Posterior cingulate gyrus (tissue), 11 donors: ENCODE measurements around the gene TCF19.
"Not testable (repeated sequence)": the region's sequence is repeated elsewhere in the genome, so short reads cannot be mapped to it uniquely, and the experiment has no call there.

ENCODE experiments used
- DNase-seq, 10 donors: peaks; one replicate each; pipeline versions ENCODE4 v3.0.0 to v3.0.0-alpha.2; 2020 to 2021; ENCODE audit warnings: mixed read lengths in 3 of 10
- intact Hi-C: fragments of 100-400 bp; cut with DNase I; formaldehyde crosslinking; loops from one replicate; pipeline ENCODE4 v1.15.1; 2023

Gene TCF19

DNA sequence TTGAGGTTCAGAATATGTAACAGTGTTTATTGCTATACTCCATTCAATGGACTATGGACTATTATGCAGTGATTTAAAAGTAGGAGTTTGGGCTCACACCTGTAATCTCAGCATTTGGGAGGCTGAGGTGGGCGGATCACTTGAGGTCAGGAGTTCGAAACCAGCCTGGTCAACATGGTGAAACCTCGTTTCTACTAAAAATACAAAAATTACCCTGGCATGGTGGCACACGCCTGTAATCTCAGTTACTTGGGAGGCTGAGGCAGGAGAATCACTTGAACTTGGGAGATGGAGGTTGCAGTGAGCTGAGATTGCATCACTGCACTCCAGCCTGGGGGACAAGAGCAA, 40.7 kb downstream of the TCF19 start:
- not testable (repeated sequence) for DNase-seq
- intact Hi-C loops, result loop anchor here (5.0 kb wide), 2 partner anchors 42 to 73 kb away; partner anchors contain the start of genes CCHCR1, HLA-C and TCF19

DNA sequence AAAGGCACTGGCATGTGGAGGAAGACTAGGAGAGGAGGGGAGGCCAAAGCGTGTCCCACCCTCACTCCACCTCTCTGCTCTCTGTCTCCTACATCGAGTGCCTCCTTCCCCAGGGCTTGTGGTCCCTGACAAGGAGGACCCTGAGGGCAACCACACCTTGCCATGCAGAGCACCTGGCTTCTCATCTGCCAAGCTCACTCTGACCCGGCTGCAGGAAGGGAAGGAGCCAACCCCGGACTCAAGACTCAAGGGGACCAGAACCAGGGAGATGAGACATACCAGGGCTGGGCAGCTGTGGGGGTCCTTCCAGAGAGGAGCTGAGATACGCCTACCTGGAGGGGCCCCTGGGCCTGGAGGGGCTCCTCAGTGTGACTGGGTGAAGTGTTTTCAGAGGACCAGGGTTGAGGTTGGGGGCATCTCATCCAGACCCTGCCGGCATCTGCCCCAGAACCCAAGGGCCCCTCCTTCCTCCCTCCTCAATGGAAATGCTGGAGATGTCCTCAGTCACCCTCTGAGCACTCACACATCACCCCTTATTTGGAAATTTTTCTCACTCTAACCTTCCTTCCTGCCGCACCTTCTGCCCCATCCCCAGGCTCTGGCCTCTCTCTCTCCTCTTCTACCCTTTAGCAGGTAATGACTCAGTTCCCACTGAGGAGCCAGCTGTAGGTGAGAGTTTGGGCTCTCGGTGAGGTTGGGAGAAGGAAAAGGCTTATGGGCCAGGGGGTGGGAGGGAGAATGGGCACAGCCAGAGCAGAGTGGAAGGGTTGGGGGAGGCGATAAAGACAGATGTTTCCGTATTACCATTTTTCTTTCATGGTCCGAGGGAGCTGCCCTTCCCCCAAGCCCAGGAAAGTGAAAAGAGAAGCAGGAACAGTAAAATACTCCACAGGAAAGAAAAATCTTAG, 44.1 kb downstream of the TCF19 start:
- intact Hi-C loops, result no loop called here
- no peak for DNase-seq

DNA sequence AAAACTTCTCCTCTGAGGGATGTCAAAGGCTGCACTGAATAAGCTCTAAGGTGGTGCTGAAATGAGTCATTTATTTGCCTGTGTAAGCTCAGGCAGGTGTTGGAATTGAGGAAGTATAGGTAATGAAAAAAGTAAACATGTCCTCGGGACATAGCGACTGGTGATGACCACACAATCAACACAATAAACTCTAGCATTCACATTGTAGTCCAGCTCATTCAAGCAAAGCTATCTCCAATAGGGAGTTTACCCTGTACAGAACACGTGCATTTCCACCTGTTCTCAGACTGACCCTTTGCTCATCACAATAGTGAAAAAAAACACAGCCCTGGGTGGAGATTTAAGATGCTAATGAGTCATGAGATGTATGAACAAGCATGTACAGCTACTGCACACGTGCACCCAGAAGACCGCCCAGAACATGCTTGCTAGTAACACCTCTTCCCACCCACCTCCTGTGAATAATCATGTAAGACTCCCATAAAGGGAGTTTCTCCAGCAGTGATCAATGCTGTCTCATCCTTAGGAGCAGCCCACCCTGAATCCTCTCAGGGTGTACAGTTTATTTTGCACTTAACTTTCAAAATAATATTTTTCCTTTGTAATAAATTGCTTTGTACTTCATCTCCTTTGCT, 45.1 kb downstream of the TCF19 start:
- no peak for DNase-seq
- intact Hi-C loops, result no loop called here

DNA sequence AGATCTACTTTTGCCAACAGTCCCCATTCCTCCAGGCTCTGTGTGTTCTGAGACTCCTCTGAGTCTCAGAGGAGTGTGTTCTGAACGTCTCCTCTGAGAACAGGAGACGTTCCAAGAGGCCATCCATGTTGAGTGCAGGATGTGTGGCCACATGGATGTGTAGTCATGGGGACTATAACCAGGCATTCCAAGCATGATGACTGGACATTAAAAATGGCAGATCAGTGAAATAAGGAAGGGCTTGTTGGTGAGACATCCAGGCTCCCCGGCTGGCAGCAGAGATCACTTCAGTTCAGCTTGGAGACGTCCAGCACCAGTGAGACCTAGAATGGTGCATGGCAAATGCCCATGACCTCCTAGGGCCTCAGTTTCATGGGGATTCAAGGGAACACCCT, 46.4 kb downstream of the TCF19 start:
- intact Hi-C loops, result no loop called here

DNA sequence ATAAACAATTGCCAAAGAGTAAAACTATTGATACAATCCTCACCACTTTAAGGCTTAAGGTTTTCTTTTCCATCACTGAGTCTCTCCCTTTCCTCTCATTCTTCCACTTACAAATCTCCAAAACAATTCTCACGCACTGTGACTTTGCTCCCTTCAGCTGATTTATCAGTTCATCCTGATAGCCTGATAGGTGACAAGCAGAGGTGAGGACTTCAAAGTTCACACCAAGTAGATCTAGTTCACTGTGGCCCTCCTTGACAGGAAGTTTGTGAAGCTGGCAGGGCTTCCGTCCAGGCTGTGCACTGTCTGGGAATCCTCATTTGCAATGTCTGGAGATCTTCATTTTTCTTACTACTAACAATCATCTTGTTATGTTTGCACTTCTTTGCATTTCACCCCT, 47.2 kb downstream of the TCF19 start:
- DNase-seq, result no peak
- intact Hi-C loops, result no loop called here

More for the DNA sequence above, 46.4 kb downstream of the TCF19 start:
- DNase-seq, result no peak

DNA sequence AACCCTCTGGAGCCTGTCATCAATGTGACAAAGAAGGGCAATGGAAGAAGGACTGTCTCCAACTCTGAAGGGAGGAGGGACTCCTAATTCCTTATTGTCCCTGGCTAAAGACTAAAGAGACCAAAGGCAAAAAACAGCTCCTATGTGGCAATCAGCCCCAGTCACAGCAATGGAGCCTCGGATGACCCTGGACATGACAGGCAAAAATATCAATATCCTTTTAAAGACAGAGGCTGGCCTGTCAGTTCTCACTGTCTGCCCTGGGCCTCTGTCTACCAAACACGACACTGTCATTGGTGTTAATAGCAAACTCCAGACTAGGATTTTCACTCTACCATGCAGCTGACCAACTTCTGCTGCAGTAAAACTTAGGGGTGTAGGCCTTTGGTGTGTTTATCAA, 50.1 kb downstream of the TCF19 start:
- DNase-seq, result no peak
- intact Hi-C loops, result no loop called here

DNA sequence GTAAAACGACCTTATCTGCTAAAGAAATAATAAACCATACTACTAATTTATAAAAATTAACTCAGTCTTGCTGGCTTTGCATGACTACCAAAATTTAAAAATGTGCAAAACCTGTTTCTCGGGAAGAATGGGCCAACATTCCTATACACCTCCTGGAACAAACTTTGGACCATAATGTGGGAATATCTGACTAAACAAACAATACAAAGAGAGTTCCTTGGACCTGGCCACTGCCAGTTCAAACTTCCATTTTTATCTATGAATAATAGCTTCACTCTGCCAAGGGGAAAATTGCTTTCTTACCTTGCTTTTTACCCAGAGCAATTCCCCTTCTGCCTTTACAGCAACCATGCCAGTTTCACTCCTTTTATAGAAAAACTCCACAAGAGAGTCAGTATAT, 50.7 kb downstream of the TCF19 start:
- no peak for DNase-seq
- intact Hi-C loops, result no loop called here

DNA sequence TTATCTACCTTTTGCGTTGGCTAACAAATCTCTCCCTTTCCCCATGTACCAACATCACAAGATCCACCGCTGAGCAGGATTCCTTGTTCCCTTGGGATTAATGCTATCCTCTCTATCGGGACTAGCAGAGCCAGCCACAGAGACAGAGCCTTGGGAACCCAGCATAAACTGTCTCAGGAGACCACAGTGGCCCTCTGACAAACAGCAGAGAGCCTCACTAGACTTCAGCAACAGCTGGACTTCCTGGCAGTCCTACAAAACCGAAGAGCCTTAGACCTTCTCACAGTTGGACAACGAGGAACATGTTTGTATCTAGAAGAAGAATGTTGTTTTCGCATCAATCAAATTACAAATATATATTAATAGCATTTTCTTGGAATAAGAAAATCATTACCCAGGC, 51.7 kb downstream of the TCF19 start:
- DNase-seq, result no peak
- intact Hi-C loops, result no loop called here

DNA sequence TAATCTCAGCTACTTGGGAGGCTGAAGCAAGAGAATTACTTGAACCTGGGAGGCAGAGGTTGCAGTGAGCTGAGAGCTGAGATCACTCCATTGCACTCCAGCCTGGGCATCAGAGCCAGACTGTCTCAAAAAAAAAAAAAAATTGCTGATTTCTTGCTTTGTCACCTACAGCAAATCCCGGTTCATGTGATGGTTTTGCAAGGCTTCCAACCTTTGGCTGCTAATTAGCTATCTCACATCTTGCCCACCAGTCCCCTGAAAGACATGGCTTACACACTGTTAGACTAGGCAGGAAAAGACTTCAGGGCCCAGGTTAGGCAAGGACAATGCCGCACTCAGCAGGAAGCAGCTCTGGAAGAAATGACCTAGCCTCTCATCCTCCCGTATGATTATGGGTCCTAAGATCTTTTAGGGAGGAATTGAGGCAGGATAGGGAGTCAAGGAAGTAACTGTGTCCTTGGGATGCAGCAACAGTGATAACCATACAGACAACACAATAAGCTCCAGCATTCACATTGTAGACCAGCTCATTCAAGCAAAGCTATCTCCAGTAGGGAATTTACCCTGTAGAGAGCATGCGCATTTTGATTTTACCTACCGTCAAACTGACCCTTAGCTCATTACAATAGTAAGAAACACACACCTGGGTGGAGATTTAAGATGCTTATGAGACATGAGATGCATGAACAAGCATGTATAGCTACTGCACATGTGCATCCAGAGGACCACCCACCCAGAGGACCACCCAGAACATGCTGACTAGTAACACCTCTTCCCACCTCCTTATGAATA, 52.5 kb downstream of the TCF19 start:
- DNase-seq, result no peak
- intact Hi-C loops, result no loop called here
